HepG2 (cell line): ENCODE data around the gene TEAD3. TPM values are rescaled to one million over a fixed set of nuclear protein-coding genes. Genes with fewer than 3 reads are reported as not detected.

Experiments
- ATAC-seq: fragments of 200-7000 bp; cut with Tn5 transposase; 3 replicates; pipeline ENCODE4 v1.9.1; 2020; ENCODE audit warnings: mild to moderate bottlenecking, moderate library complexity
- BruUV-seq: library from RNA; stranded (reverse); fragments of 400-500 nt; replicated peaks from 2 replicates; lab custom pipeline; 2021; lab: Mats Ljungman, UMichigan
- CTCF ChIA-PET: fragments of 300-600 bp; formaldehyde crosslinking; extraction: SDS; loops from one replicate; lab custom pipeline; 2021; ENCODE audit warnings: low total read pairs, inconsistent platforms, low intra/inter-chr PET ratio; lab: Yijun Ruan, JAX
- POLR2A ChIA-PET: fragments of 350-600 bp; sonication (Branson Sonifier 250); formaldehyde crosslinking; loops from one replicate; lab custom pipeline; 2020; ENCODE audit warnings: antibody characterized with exemption, inconsistent platforms; lab: Yijun Ruan, JAX
- DNase-seq: peaks from one replicate; pipeline ENCODE4 v3.0.0-alpha.2; 2015; ENCODE audit warnings: low spot score
- FAIRE-seq: peaks from 3 replicates; lab custom pipeline; 2011; peaks lifted over from hg19 to GRCh38; lab: Jason Lieb, UNC
- H2AFZ ChIP-seq: one replicate; pipeline ENCODE4 v1.6.1; 2011; ENCODE audit warnings: low read length, inconsistent platforms
- H3K27ac ChIP-seq: fragments of 300-600 bp; 3 replicates; pipeline ENCODE4 v1.8.0; 2011; ENCODE audit warnings: mixed run types, mild to moderate bottlenecking, mixed read lengths, low read length, inconsistent platforms; ENCODE audit not compliant: insufficient read depth; ENCODE audit errors: extremely low read length
- H3K27me3 ChIP-seq, 2 experiments: fragments of 200-600 bp in 1 of 2; 2 replicates in 1 of 2; 3 replicates in 1 of 2; pipeline versions ENCODE4 v1.6.0 to v1.8.0; 2011; ENCODE audit warnings: low read length in 2 of 2, mild to moderate bottlenecking in 2 of 2, moderate library complexity in 2 of 2, inconsistent platforms in 1 of 2; ENCODE audit not compliant: insufficient read depth in 2 of 2, control insufficient read depth in 1 of 2
- H3K36me3 ChIP-seq, 2 experiments: fragments of 200-600 bp in 1 of 2; replicated peaks in 1 of 2; 2 replicates in 1 of 2; 3 replicates in 1 of 2; pipeline versions ENCODE4 v1.5.1 to v1.8.0; 2011; ENCODE audit warnings: low read length in 2 of 2, inconsistent platforms in 1 of 2; ENCODE audit not compliant: insufficient read depth in 2 of 2, control insufficient read depth in 1 of 2
- H3K4me1 ChIP-seq: 2 replicates; pipeline ENCODE4 v1.5.1; 2012; ENCODE audit warnings: low read length, inconsistent platforms; ENCODE audit not compliant: insufficient read depth
- H3K4me2 ChIP-seq: 2 replicates; pipeline ENCODE4 v1.6.0; 2011; ENCODE audit warnings: low read depth, low read length, inconsistent platforms
- H3K4me3 ChIP-seq, 3 experiments: fragments of 200-600 bp in 1 of 3; sonication (generic), shearing (Covaris generic) in 1 of 3; replicated peaks in 1 of 3; 2 replicates each; pipeline ENCODE4 v1.5.1; 2011 to 2016; ENCODE audit warnings: low read length in 3 of 3, inconsistent platforms in 2 of 3, low read depth in 2 of 3, mild to moderate bottlenecking in 2 of 3, control low read depth in 1 of 3, mixed read lengths in 1 of 3; ENCODE audit not compliant: insufficient read depth in 1 of 3
- H3K79me2 ChIP-seq: one replicate; pipeline ENCODE4 v1.6.1; 2011; ENCODE audit warnings: low read length, inconsistent platforms; ENCODE audit not compliant: insufficient read depth
- H3K9ac ChIP-seq: 2 replicates; pipeline ENCODE4 v1.6.0; 2011; ENCODE audit warnings: mild to moderate bottlenecking, low read depth, low read length, inconsistent platforms; ENCODE audit not compliant: insufficient read depth
- H3K9me3 ChIP-seq: 2 replicates; pipeline ENCODE4 v1.5.1; 2012; ENCODE audit warnings: mild to moderate bottlenecking, low read length
- H4K20me1 ChIP-seq: 2 replicates; pipeline ENCODE4 v1.6.0; 2011; ENCODE audit warnings: inconsistent platforms, mild to moderate bottlenecking, low read length, moderate library complexity; ENCODE audit not compliant: insufficient read depth
- GPN1 ChIP-seq: sonication (generic); formaldehyde crosslinking; IDR thresholded peaks from 2 replicates; pipeline ENCODE4 v1.5.1; 2020; ENCODE audit warnings: missing genetic modification reagents, borderline replicate concordance
- HOXA7 ChIP-seq: sonication (generic); formaldehyde crosslinking; IDR thresholded peaks from 2 replicates; pipeline ENCODE4 v1.8.1; 2022; ENCODE audit warnings: mild to moderate bottlenecking, missing genetic modification reagents, moderate library complexity
- KDM4B ChIP-seq: sonication (generic); formaldehyde crosslinking; IDR thresholded peaks from 2 replicates; pipeline ENCODE4 v1.4.0; 2020; ENCODE audit warnings: missing genetic modification reagents
- KLF12 ChIP-seq: sonication (generic); formaldehyde crosslinking; IDR thresholded peaks from 2 replicates; pipeline ENCODE4 v1.4.0; 2020; ENCODE audit warnings: missing genetic modification reagents, borderline replicate concordance
- NCOA2 ChIP-seq: sonication (generic); formaldehyde crosslinking; IDR thresholded peaks from 2 replicates; pipeline ENCODE4 v1.8.0; 2022; ENCODE audit warnings: inconsistent platforms
- NFATC3 ChIP-seq: sonication (generic); formaldehyde crosslinking; IDR thresholded peaks from 2 replicates; pipeline ENCODE4 v1.5.1; 2020; ENCODE audit warnings: mild to moderate bottlenecking, missing genetic modification reagents
- RBM22 ChIP-seq: fragments of 200-400 bp; formaldehyde crosslinking; optimal IDR thresholded peaks from 2 replicates; pipeline ENCODE3; 2017; ENCODE audit warnings: mild to moderate bottlenecking, low read length, moderate library complexity
- RBM39 ChIP-seq: fragments of 200-400 bp; formaldehyde crosslinking; IDR thresholded peaks from one replicate; pipeline ENCODE4 v1.6.1; 2018; ENCODE audit warnings: antibody characterized with exemption, mild to moderate bottlenecking, low read depth, low read length; ENCODE audit not compliant: poor library complexity, severe bottlenecking
- SAP130 ChIP-seq: IDR thresholded peaks from 2 replicates; pipeline ENCODE4 v1.6.1; 2016; ENCODE audit warnings: low read depth
- TBX2 ChIP-seq: sonication (generic); formaldehyde crosslinking; IDR thresholded peaks from 2 replicates; pipeline ENCODE4 v1.5.0; 2020; ENCODE audit warnings: missing genetic modification reagents, mild to moderate bottlenecking, borderline replicate concordance
- ZFP37 ChIP-seq: sonication (generic); formaldehyde crosslinking; IDR thresholded peaks from 2 replicates; pipeline ENCODE4 v1.4.0; 2020; ENCODE audit warnings: missing genetic modification reagents, borderline replicate concordance
- ZKSCAN8 ChIP-seq: IDR thresholded peaks from 2 replicates; pipeline ENCODE4 v1.6.1; 2016; ENCODE audit warnings: borderline replicate concordance, missing genetic modification reagents, missing compliant biosample characterization
- ZNF253 ChIP-seq: sonication (generic); formaldehyde crosslinking; IDR thresholded peaks from 2 replicates; pipeline ENCODE4 v1.8.0; 2022; ENCODE audit warnings: mild to moderate bottlenecking, missing genetic modification reagents, borderline replicate concordance
- ZNF282 ChIP-seq: fragments of 450-650 bp; IDR thresholded peaks from 2 replicates; pipeline ENCODE4 v1.6.1; 2018; ENCODE audit not compliant: partially characterized antibody
- ZNF317 ChIP-seq: sonication (generic); formaldehyde crosslinking; IDR thresholded peaks from 2 replicates; pipeline ENCODE4 v1.5.0; 2020; ENCODE audit warnings: mild to moderate bottlenecking, missing genetic modification reagents
- ZNF432 ChIP-seq: sonication (generic); formaldehyde crosslinking; IDR thresholded peaks from 2 replicates; pipeline ENCODE4 v1.5.0; 2020; ENCODE audit warnings: missing genetic modification reagents, mild to moderate bottlenecking, borderline replicate concordance
- ZNF468 ChIP-seq: sonication (generic); formaldehyde crosslinking; IDR thresholded peaks from 2 replicates; pipeline ENCODE4 v1.8.0; 2022; ENCODE audit warnings: mild to moderate bottlenecking, moderate library complexity, missing genetic modification reagents
- ZNF619 ChIP-seq: sonication (generic); formaldehyde crosslinking; IDR thresholded peaks from 2 replicates; pipeline ENCODE4 v1.4.0; 2020; ENCODE audit warnings: mild to moderate bottlenecking, missing genetic modification reagents
- WGBS: methylation state at CpG from one replicate; pipeline ENCODE4 v1.1.6; 2017; ENCODE audit warnings: low lambda C conversion rate; 5-methylcytosine and 5-hydroxymethylcytosine counted together
- in situ Hi-C: cut with HindIII; loops from 2 replicates; pipeline ENCODE4 v1.10.0; 2017; ENCODE audit warnings: low pct_unique_long_range_greater_than_20kb; ENCODE audit not compliant: extremely low pct_ligation_motif_present
- intact Hi-C: fragments of 100-400 bp; cut with micrococcal nuclease; formaldehyde crosslinking; loops from one replicate; pipeline ENCODE4 v1.10.0; 2022; ENCODE audit not compliant: unreplicated experiment
- polyA plus RNA-seq, 8 experiments: library from polyadenylated mRNA; depleted of rRNA in 3 of 8; stranded (reverse) in 7 of 8; unstranded in 1 of 8; fragments of >200 nt; fragmentation: Illumina TruSeq in 4 of 8; extraction: Trizol in 4 of 8; gene quantifications; 2 replicates each; pipeline versions ENCODE4 v1.2.1 to v1.2.3, GENCODE V29; 2011 to 2016; ENCODE audit warnings: low read depth in 4 of 8, missing spikeins in 1 of 8, mixed read lengths in 1 of 8; ENCODE audit not compliant: insufficient read depth in 1 of 8
- total RNA-seq, 5 experiments: library from RNA; depleted of rRNA; stranded (reverse); fragments of >200 nt; fragmentation: Illumina TruSeq; extraction: Trizol; gene quantifications; 2 replicates each; pipeline ENCODE4 v1.2.3, GENCODE V29; 2016; ENCODE audit warnings: low read depth in 1 of 5
- TF ChIP-seq, protein P1 (sequence below): sonication (generic); formaldehyde crosslinking; IDR thresholded peaks from 2 replicates; pipeline ENCODE4 v1.8.0; 2022; ENCODE audit warnings: mild to moderate bottlenecking, missing genetic modification reagents
- TF ChIP-seq, protein P2 (sequence below): sonication (generic); formaldehyde crosslinking; IDR thresholded peaks from 2 replicates; pipeline ENCODE4 v1.4.0; 2020; ENCODE audit warnings: missing genetic modification reagents

TEAD3 gene
- total and polyA plus RNA-seq, 2 of the 13 experiments (the other 11 are each of a cell fraction or from before 2014, with no cell fraction given), result 15.1 to 16.5 TPM

DNA sequence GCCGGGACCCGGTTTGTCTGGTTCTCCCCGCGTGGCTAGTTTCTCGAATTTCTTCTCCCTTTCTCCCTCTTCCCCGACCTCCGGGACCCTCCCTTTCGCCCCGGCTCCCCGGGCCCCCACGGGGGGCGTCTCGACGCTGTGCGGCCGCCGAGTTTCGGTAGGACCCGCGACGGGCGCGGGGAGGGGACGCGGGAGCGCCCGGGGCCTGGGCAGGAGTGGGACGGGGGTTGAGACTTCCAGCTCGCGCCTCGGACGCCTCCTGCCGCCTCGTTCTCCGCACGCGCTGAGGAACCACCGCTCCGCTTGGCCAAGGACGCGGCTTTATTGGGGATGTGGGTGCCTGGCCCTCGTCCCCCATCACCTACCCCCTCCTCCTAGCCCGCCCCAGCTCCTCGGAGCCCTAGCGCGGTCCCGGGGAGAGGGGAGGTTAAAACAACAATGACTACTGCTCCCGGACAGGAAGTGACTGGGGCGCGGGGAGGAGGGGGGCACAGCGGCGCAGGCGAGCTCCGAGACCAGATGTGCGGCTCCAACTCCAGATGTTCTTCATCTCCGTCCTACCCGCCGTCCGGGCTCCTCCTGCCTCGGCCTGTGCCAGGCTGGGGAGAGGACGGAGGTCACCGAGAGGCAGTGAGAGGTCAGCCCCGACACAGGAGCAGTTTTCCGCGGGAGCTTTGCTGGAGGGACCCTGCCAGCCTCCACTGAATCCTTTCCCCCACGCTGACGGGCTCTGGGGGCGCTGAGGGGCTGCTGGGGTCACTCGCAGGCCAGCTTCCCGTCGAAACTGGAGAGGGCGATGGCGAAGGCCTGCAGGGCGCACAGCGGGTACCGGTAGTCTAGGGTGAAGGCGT, 917 bp upstream of the TEAD3 start:
- Histone ChIP-seq H3K9me3 (no peaks in the 10 kb centered on the region), H3K4me2 (peak overlapping the region; percentile 69), H3K9ac (peak overlapping the region; percentile 67), H3K4me3 (peak overlapping the region; percentile 50 to 95 (median 94)), H3K27ac (peak overlapping the region; percentile 44), H3K79me2 (peaks cover 34% of the 10 kb centered on the region), H3K4me1 (peaks cover 55% of the 10 kb centered on the region), H3K36me3 (peaks cover 0 to 2% of the 10 kb centered on the region in 2 experiments; a peak in 1 of 5 replicates), H3K27me3 (peaks cover 6 to 31% of the 10 kb centered on the region in 2 experiments; a peak in 4 of 5 replicates), H2AFZ (no peak overlapping the region), H4K20me1 (peaks cover 28% of the 10 kb centered on the region; the same call in 1 of the 2 replicates)
- intact Hi-C loops, result no loop called here
- no TSS peak for BruUV-seq
- FAIRE-seq (no peak), DNase-seq (peak; percentile 47), ATAC-seq (peak; percentile 8)
- WGBS, result 38% methylated on average over 53 of the region's 77 CpGs
- in situ Hi-C loops, result no loop called here
- ChIA-PET POLR2A (interaction anchor here (0.6 to 4.0 kb wide), 11 partner anchors 8 to 633 kb away, joined by 3 to 88 read pairs (median 3); partner anchors contain the start of genes RPL10A and SRPK1), CTCF (no interaction called here)
- TF ChIP-seq, protein P1, sequence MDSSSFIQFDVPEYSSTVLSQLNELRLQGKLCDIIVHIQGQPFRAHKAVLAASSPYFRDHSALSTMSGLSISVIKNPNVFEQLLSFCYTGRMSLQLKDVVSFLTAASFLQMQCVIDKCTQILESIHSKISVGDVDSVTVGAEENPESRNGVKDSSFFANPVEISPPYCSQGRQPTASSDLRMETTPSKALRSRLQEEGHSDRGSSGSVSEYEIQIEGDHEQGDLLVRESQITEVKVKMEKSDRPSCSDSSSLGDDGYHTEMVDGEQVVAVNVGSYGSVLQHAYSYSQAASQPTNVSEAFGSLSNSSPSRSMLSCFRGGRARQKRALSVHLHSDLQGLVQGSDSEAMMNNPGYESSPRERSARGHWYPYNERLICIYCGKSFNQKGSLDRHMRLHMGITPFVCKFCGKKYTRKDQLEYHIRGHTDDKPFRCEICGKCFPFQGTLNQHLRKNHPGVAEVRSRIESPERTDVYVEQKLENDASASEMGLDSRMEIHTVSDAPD (CRISPR knock-in tag), result no peak; the same call in 1 of the 2 replicates
- TF ChIP-seq NFATC3 (CRISPR knock-in tag), result peak; percentile 25; the same call in 1 of the 2 replicates
- TF ChIP-seq KDM4B (CRISPR knock-in tag), result peak; percentile 86
- TF ChIP-seq, protein P2, sequence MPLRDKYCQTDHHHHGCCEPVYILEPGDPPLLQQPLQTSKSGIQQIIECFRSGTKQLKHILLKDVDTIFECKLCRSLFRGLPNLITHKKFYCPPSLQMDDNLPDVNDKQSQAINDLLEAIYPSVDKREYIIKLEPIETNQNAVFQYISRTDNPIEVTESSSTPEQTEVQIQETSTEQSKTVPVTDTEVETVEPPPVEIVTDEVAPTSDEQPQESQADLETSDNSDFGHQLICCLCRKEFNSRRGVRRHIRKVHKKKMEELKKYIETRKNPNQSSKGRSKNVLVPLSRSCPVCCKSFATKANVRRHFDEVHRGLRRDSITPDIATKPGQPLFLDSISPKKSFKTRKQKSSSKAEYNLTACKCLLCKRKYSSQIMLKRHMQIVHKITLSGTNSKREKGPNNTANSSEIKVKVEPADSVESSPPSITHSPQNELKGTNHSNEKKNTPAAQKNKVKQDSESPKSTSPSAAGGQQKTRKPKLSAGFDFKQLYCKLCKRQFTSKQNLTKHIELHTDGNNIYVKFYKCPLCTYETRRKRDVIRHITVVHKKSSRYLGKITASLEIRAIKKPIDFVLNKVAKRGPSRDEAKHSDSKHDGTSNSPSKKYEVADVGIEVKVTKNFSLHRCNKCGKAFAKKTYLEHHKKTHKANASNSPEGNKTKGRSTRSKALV (CRISPR knock-in tag), result peak; percentile 89
- TF ChIP-seq RBM39, result peak; percentile 94
- 0 out of 2 replicates have a peak, but pooled peaks have one; percentile 67 for TF ChIP-seq HOXA7 (CRISPR knock-in tag)
- TF ChIP-seq RBM22, result no peak
- TF ChIP-seq ZFP37 (CRISPR knock-in tag), result peak; percentile 84; the same call in 1 of the 2 replicates
- TF ChIP-seq ZNF619 (CRISPR knock-in tag), result no peak
- TF ChIP-seq ZNF282, result no peak
- TF ChIP-seq ZNF468 (CRISPR knock-in tag), result peak; percentile 89; the same call in 1 of the 2 replicates
- TF ChIP-seq TBX2 (CRISPR knock-in tag), result peak; percentile 66
- 0 out of 2 replicates have a peak, but pooled peaks have one; percentile 49 for TF ChIP-seq ZNF317 (CRISPR knock-in tag)
- TF ChIP-seq ZNF432, result peak; percentile 84; the same call in 1 of the 2 replicates
- TF ChIP-seq GPN1 (CRISPR knock-in tag), result peak; percentile 95
- no peak for TF ChIP-seq KLF12
- TF ChIP-seq ZNF253 (CRISPR knock-in tag), result peak; percentile 86; the same call in 1 of the 2 replicates
- peak; percentile 67; the same call in 1 of the 2 replicates for TF ChIP-seq SAP130
- no peak; the same call in none of the 2 replicates for TF ChIP-seq NCOA2 (CRISPR knock-in tag)
- no peak for TF ChIP-seq ZKSCAN8
